Endothelial cell of umbilical vein (primary cell): ENCODE measurements around the gene WASL. TPM values are rescaled to one million over a fixed set of nuclear protein-coding genes. Genes with fewer than 3 reads are reported as not detected.

ENCODE experiments used
- BruUV-seq: library from RNA; stranded (reverse); fragments of 400-500 nt; replicated peaks from 2 replicates; lab custom pipeline; 2021; lab: Mats Ljungman, UMichigan
- CTCF ChIA-PET: fragments of 300-600, 350-600 bp; sonication (Branson Sonifier 250); formaldehyde crosslinking; loops from one replicate; lab custom pipeline; 2021; ENCODE audit warnings: antibody characterized with exemption, inconsistent platforms; lab: Charles Lee
- POLR2A ChIA-PET: fragments of 300-600, 350-600 bp; sonication (Branson Sonifier 250); formaldehyde crosslinking; loops from one replicate; lab custom pipeline; 2021; ENCODE audit warnings: antibody characterized with exemption, inconsistent platforms; lab: Charles Lee
- DNase-seq: peaks from one replicate; pipeline ENCODE4 v3.0.0-alpha.2; 2011; ENCODE audit warnings: low read depth, low spot score
- FAIRE-seq: peaks from 2 replicates; lab custom pipeline; 2011; peaks lifted over from hg19 to GRCh38; lab: Jason Lieb, UNC
- H2AFZ ChIP-seq: 2 replicates; pipeline ENCODE4 v1.6.0; 2012; ENCODE audit warnings: low read depth, low read length, control low read depth, inconsistent platforms
- H3K27ac ChIP-seq: 2 replicates; pipeline ENCODE4 v1.5.1; 2011; ENCODE audit warnings: low read depth, mild to moderate bottlenecking, control low read depth, low read length, moderate library complexity; ENCODE audit not compliant: insufficient read depth
- H3K27me3 ChIP-seq, 2 experiments: 2 replicates each; pipeline versions ENCODE4 v1.6.0 to v1.6.1; 2011; ENCODE audit warnings: low read length in 2 of 2, mixed read lengths in 1 of 2; ENCODE audit not compliant: control insufficient read depth in 2 of 2, insufficient read depth in 2 of 2
- H3K36me3 ChIP-seq, 2 experiments: 2 replicates in 1 of 2; 3 replicates in 1 of 2; pipeline ENCODE4 v1.5.1; 2011; ENCODE audit warnings: low read length in 2 of 2, mild to moderate bottlenecking in 1 of 2, moderate library complexity in 1 of 2; ENCODE audit not compliant: control insufficient read depth in 2 of 2, insufficient read depth in 2 of 2; ENCODE audit errors: extremely low read depth in 1 of 2
- H3K4me1 ChIP-seq: 3 replicates; pipeline ENCODE4 v1.5.1; 2011; ENCODE audit warnings: mild to moderate bottlenecking, low read length; ENCODE audit not compliant: control insufficient read depth, insufficient read depth; ENCODE audit errors: extremely low read depth
- H3K4me2 ChIP-seq: 2 replicates; pipeline ENCODE4 v1.6.1; 2011; ENCODE audit warnings: low read length, control low read depth, mixed read lengths; ENCODE audit not compliant: insufficient read depth
- H3K4me3 ChIP-seq, 3 experiments: fragments of 200-600 bp in 1 of 3; sonication (generic), shearing (Covaris generic) in 1 of 3; replicated peaks in 1 of 3; 2 replicates each; pipeline ENCODE4 v1.5.1; 2011 to 2016; ENCODE audit warnings: control low read depth in 3 of 3, low read length in 3 of 3, mild to moderate bottlenecking in 2 of 3, inconsistent platforms in 1 of 3, low read depth in 1 of 3, moderate library complexity in 1 of 3; ENCODE audit not compliant: insufficient read depth in 1 of 3
- H3K79me2 ChIP-seq: 2 replicates; pipeline ENCODE4 v1.6.0; 2012; ENCODE audit warnings: low read length, inconsistent platforms; ENCODE audit not compliant: control insufficient read depth, insufficient read depth
- H3K9ac ChIP-seq: replicated peaks from 2 replicates; pipeline ENCODE3; 2011; ENCODE audit warnings: low read length, control low read depth; ENCODE audit not compliant: insufficient read depth; ENCODE audit errors: extremely low read depth
- H3K9me1 ChIP-seq: replicated peaks from 3 replicates; pipeline ENCODE4 v1.6.0; 2011; ENCODE audit warnings: mild to moderate bottlenecking, low read length; ENCODE audit not compliant: control insufficient read depth, insufficient read depth; ENCODE audit errors: extremely low read depth
- H3K9me3 ChIP-seq: replicated peaks from 2 replicates; pipeline ENCODE4 v1.5.1; 2012; ENCODE audit warnings: low read length, inconsistent platforms; ENCODE audit not compliant: control insufficient read depth, insufficient read depth
- H4K20me1 ChIP-seq: replicated peaks from 2 replicates; pipeline ENCODE3; 2011; ENCODE audit warnings: mild to moderate bottlenecking, low read length; ENCODE audit not compliant: control insufficient read depth, insufficient read depth; ENCODE audit errors: extremely low read depth
- CTCF ChIP-seq, 2 donors: IDR thresholded peaks; 1 replicate in 1 of 2; 2 replicates in 1 of 2; pipeline ENCODE4 v1.5.1; 2011; ENCODE audit warnings: low read length in 2 of 2, mild to moderate bottlenecking in 2 of 2, moderate library complexity in 2 of 2, control low read depth in 1 of 2, inconsistent platforms in 1 of 2, low read depth in 1 of 2; ENCODE audit not compliant: insufficient read depth in 1 of 2; ENCODE audit errors: extremely low read depth in 1 of 2
- EZH2 ChIP-seq: IDR thresholded peaks from 2 replicates; pipeline ENCODE4 v1.6.1; 2012; ENCODE audit warnings: borderline replicate concordance, low read depth, mild to moderate bottlenecking, moderate library complexity, low read length, inconsistent platforms; ENCODE audit not compliant: severe bottlenecking
- JUN ChIP-seq: IDR thresholded peaks from 2 replicates; pipeline ENCODE4 v1.6.1; 2011; ENCODE audit warnings: borderline replicate concordance, low read depth; ENCODE audit not compliant: insufficient read length, insufficient read depth
- MAX ChIP-seq: IDR thresholded peaks from 2 replicates; pipeline ENCODE4 v1.6.1; 2011; ENCODE audit not compliant: insufficient read depth, insufficient read length
- MYC ChIP-seq: IDR thresholded peaks from one replicate; pipeline ENCODE4 v1.6.1; 2011; ENCODE audit warnings: mild to moderate bottlenecking, low read depth, low read length
- POLR2A ChIP-seq: IDR thresholded peaks from 2 replicates; pipeline ENCODE4 v1.6.1; 2012; ENCODE audit warnings: low read depth, mild to moderate bottlenecking, control low read depth, low read length
- POLR2AphosphoS5 ChIP-seq: IDR thresholded peaks from 2 replicates; pipeline ENCODE4 v1.6.1; 2012; ENCODE audit warnings: low read depth, mild to moderate bottlenecking, control low read depth, low read length, moderate library complexity; ENCODE audit not compliant: insufficient read depth
- dilution Hi-C: fragments of 300-500 bp; cut with MboI; formaldehyde crosslinking; loops from one replicate; pipeline ENCODE4 v1.15.0; 2019; ENCODE audit warnings: low sequenced_read_pairs; ENCODE audit not compliant: extremely low pct_ligation_motif_present
- intact Hi-C: fragments of 100-400 bp; cut with micrococcal nuclease; formaldehyde crosslinking; loops from one replicate; pipeline ENCODE4 v1.10.0; 2022
- polyA plus RNA-seq, 4 experiments: library from polyadenylated mRNA; depleted of rRNA in 3 of 4; stranded (reverse) in 3 of 4; unstranded in 1 of 4; fragments of >200 nt; gene quantifications; 2 replicates each; pipeline versions ENCODE4 v1.2.1 to v1.2.3, GENCODE V29; 2011 to 2012; ENCODE audit warnings: missing spikeins in 1 of 4
- total RNA-seq: library from RNA; stranded (reverse); gene quantifications from 2 replicates; pipeline ENCODE4 v1.2.3, GENCODE V29; 2021

WASL gene
- total and polyA plus RNA-seq, 2 donors (not counting 3 experiments of a cell fraction or from before 2014, with no cell fraction given) = 5.2 to 24.0 TPM

DNA sequence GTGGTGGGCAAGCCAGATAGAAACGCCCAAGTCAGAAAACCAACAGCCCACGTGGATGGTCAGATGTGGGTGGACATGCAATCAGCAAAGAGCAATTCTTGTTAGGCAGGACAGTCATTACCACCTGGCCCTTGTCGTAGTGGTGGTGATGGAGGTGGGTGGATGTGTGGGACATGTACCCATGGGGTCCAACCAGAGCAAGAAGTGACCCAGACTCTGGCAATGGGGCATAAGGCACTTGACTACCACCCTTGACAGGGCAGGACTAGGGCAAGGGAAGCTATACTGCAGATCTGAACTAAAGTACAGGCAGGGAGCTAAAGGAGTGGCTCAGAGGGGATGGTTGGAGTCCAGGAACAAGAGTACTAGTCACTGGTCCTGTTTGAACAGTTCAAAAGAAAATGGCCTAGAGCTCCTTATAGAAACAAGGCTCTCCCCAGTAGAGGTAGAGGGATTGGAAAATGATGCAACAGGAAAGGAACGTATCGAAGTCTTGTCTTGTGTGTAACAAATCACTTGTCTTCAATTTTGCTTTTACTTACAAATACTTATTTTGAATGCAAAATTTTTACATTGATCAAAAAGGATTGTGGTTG, 75.6 kb downstream of the WASL start:
- H3K27me3 ChIP-seq = no peaks in the 10 kb centered on the region
- H3K79me2 ChIP-seq = no peaks in the 10 kb centered on the region
- DNase-seq (no peak), FAIRE-seq (no peak)
- ChIA-PET CTCF (interaction anchor here (2.3 kb wide), 1 partner anchor 9 kb away, joined by 12 read pairs; no protein-coding TSS in a partner anchor), POLR2A (no interaction called here)
- no peak overlapping the region for H3K4me3 ChIP-seq
- H3K9me1 ChIP-seq = no peaks in the 10 kb centered on the region
- no peak overlapping the region for H3K9ac ChIP-seq
- H3K9me3 ChIP-seq = no peaks in the 10 kb centered on the region
- no peak overlapping the region for H2AFZ ChIP-seq
- no peak overlapping the region for H3K27ac ChIP-seq
- no peaks in the 10 kb centered on the region for H3K4me1 ChIP-seq
- intact Hi-C loops = no loop called here
- H4K20me1 ChIP-seq = no peaks in the 10 kb centered on the region
- TF ChIP-seq JUN = no peak
- no peak for TF ChIP-seq POLR2AphosphoS5
- TF ChIP-seq POLR2A = no peak
- TF ChIP-seq MYC = no peak
- no peaks in the 10 kb centered on the region for H3K36me3 ChIP-seq
- BruUV-seq = no TSS peak
- dilution Hi-C loops = no loop called here
- no peak overlapping the region for H3K4me2 ChIP-seq

- H3K9ac ChIP-seq = no peak overlapping the region
- no peak for TF ChIP-seq EZH2
- TF ChIP-seq POLR2A = no peak
- TF ChIP-seq POLR2AphosphoS5 = no peak
- TF ChIP-seq MYC = no peak
- TF ChIP-seq MAX = no peak
- TF ChIP-seq JUN = no peak
- TF ChIP-seq CTCF (IDR thresholded peaks at IDR 0.05; ENCODE audit: extremely low read depth in 1 of 2, insufficient read depth in 1 of 2, low read depth in 1 of 2, low read length in 2 of 2) = no peak
- no TSS peak for BruUV-seq
- no peak overlapping the region for H3K4me2 ChIP-seq
- CTCF ChIA-PET = interaction anchor here (1.4 to 1.9 kb wide), 2 partner anchors 13 to 32 kb away, joined by 3 to 6 read pairs; no protein-coding TSS in a partner anchor
- H3K79me2 ChIP-seq = no peaks in the 10 kb centered on the region
- DNase-seq (no peak), FAIRE-seq (no peak)
- H3K27me3 ChIP-seq = peaks cover under 1 to 6% of the 10 kb centered on the region in 2 experiments
- H3K4me3 ChIP-seq = no peak overlapping the region
- dilution Hi-C loops = no loop called here
- H4K20me1 ChIP-seq = no peaks in the 10 kb centered on the region
- no peaks in the 10 kb centered on the region for H3K9me1 ChIP-seq
- H3K27ac ChIP-seq = no peak overlapping the region
- intact Hi-C loops = no loop called here
- POLR2A ChIA-PET = no interaction called here
- H3K36me3 ChIP-seq = no peaks in the 10 kb centered on the region
- H2AFZ ChIP-seq = no peak overlapping the region
- H3K9me3 ChIP-seq = no peaks in the 10 kb centered on the region
- H3K4me1 ChIP-seq = no peaks in the 10 kb centered on the region
Observed at GRCh38 chr7:123669485-123669884, 79.3 kb downstream of the WASL start.
